Stimulated activated naive B cell treated with anti-CD40 and anti-IgM and Interleukin-4, amounts not matched to agents 10 μg/mL and 1 μg/mL and 100 μg/mL, for 72 hours (primary cell): ENCODE results near the gene SLC39A11.
"Not testable (repeated sequence)": the region's sequence is repeated elsewhere in the genome, so short reads cannot be mapped to it uniquely, and the experiment has no call there.

ENCODE experiments used
- ATAC-seq, 2 donors: fragments of 150-1000 bp; cut with Tn5 transposase; replicated peaks; 2 replicates each; pipeline ENCODE4 v1.10.0; 2021; ENCODE audit warnings: moderate library complexity in 1 of 2
- DNase-seq: peaks from one replicate; pipeline ENCODE4 v3.0.0; 2021
- H3K27ac Mint-ChIP-seq: one replicate; pipeline ENCODE4 v1.8.0; 2022; ENCODE audit warnings: mild to moderate bottlenecking, mixed read lengths
- H3K27me3 Mint-ChIP-seq, 2 donors: one replicate each; pipeline ENCODE4 v1.8.0; 2022; ENCODE audit warnings: mixed read lengths in 2 of 2
- H3K36me3 Mint-ChIP-seq, 2 donors: one replicate each; pipeline ENCODE4 v1.8.0; 2022; ENCODE audit warnings: mixed read lengths in 2 of 2, mild to moderate bottlenecking in 1 of 2
- H3K4me1 Mint-ChIP-seq, 2 donors: one replicate each; pipeline ENCODE4 v1.8.0; 2022; ENCODE audit warnings: mixed read lengths in 2 of 2, mild to moderate bottlenecking in 1 of 2
- H3K4me3 Mint-ChIP-seq, 2 donors: one replicate each; pipeline ENCODE4 v1.8.0; 2022; ENCODE audit warnings: mild to moderate bottlenecking in 2 of 2, mixed read lengths in 2 of 2, moderate library complexity in 1 of 2
- H3K9me3 Mint-ChIP-seq, 2 donors: one replicate each; pipeline ENCODE4 v1.8.0; 2022; ENCODE audit warnings: mixed read lengths in 2 of 2, mild to moderate bottlenecking in 1 of 2

SLC39A11 gene

DNA sequence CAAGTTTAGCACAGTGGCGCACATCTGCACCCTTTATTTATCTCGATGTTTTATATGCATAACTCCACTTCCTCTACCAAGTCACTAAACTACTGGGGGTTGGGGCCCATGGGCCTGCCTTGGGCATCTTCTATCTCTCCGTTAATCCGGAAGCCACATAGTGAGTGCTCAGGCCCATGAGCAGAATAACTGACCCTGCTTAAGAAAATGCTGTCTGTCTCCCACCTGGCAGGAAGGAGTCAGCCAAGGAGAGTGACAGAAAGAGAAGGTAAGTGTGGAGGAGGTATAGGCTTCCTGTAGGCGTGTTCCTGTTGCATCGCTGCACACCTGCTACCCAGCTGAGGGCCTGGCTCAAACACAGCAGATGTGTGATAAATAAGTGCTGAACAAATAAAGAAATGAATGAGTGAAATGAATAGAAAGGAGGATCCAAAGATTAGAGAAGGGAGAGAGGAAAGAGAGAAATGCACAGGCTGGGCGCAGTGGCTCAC, 320.1 kb downstream of the SLC39A11 start:
- Mint-ChIP-seq H3K9me3 (peaks cover 0 to 9% of the 10 kb centered on the region in 2 donors), H3K36me3 (peaks cover 34 to 46% of the 10 kb centered on the region in 2 donors), H3K27ac (no peak overlapping the region), H3K4me3 (no peak overlapping the region), H3K27me3 (no peaks in the 10 kb centered on the region), H3K4me1 (peaks cover 0 to 5% of the 10 kb centered on the region in 2 donors)
- no peak for DNase-seq
- no peak for ATAC-seq

DNA sequence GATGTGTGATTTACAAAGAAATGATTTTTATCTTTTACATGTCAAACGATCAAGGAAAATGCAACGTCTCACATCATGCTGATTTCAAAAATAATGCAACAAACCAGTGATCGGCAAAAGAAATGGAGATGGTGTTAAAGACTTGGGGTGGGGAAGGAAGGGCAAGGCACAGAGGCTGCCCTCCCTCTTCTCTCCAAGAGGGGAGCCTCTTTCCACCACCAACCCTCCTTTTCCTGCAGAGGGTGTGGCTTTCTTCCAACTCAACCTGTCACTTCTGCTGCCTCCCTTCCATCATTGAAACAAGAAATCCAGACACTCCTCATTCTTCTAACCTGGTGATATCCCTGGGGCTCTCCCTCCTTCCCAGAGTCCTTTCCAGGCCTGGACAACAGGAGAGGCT, 320.8 kb downstream of the SLC39A11 start:
- no peak overlapping the region for H3K27ac Mint-ChIP-seq
- peaks cover 0 to 9% of the 10 kb centered on the region in 2 donors for H3K9me3 Mint-ChIP-seq
- no peak for DNase-seq
- no peak overlapping the region for H3K4me3 Mint-ChIP-seq
- H3K36me3 Mint-ChIP-seq = peaks cover 38 to 49% of the 10 kb centered on the region in 2 donors
- H3K4me1 Mint-ChIP-seq = peaks cover 0 to 5% of the 10 kb centered on the region in 2 donors
- no peak for ATAC-seq
- H3K27me3 Mint-ChIP-seq = no peaks in the 10 kb centered on the region

DNA sequence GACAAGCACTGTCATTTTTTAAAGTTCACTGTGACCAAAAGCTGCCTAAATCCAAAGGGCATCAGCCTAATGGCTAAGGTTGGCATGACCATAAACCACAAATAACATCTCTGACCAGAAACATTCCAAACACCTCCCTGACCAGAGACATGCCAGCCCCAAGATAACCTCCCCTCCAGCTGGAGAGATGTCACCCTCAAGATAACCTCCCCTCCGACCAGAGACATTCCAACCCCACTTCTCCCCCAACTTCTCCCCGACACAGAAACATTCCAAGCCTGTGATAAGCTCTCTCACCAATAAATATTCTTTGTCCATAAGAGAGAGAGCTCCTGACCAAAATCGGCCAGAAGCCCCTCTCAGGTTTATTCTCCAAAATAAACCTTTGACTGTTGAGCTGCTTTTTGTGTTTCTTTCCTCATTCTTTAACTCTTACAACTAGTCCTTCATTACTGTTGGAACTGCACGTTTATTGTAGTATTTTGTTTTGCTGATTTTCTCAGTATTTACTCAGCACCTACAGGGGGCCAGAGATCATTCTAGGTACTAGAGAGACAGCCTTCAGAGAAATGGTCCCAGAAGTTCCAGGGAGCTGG, 325.6 kb downstream of the SLC39A11 start:
- no peaks in the 10 kb centered on the region for H3K4me1 Mint-ChIP-seq
- H3K36me3 Mint-ChIP-seq = peaks cover 23 to 33% of the 10 kb centered on the region in 2 donors
- DNase-seq (no peak), ATAC-seq (no peak)
- no peaks in the 10 kb centered on the region for H3K27me3 Mint-ChIP-seq
- H3K9me3 Mint-ChIP-seq = peaks cover 0 to 6% of the 10 kb centered on the region in 2 donors
- H3K27ac Mint-ChIP-seq = no peak overlapping the region
- H3K4me3 Mint-ChIP-seq = no peak overlapping the region

DNA sequence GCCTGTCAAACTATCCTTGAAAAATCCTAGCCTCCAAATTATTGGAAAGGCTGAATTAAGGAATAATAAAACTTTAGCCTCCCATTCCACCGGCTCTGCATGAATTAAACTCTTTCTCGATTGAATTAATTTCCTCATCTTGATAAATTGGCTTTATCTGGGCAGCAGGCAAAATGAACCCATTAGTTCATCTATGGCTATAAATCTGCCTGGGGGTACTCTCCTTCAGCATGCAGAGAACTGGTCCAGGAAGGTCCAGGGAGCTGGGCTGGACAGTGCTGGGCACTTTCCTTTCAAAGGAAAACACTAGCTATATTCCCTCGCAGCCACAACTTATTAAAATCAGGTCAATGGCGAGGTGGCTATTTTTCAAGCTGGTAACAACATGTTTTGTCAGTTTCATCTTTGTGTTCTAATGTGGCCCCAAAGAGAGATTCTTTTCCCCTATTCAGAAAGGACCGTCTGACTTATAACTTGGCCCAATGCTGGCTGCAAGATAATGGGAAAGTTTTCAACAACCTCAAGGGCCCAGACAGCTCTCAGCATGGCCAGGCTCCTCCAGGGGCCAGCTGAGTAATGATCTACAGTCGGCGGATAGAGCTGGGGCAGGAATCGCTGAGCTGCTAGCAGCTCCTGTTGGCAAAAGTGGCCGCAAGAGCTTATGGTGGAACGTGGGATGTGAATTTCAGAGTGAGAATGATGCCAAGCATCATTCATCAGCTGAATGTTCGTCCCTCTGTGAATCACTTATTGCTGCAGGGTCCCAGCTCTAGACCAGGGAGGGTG, 326.9 kb downstream of the SLC39A11 start:
- ATAC-seq (no peak), DNase-seq (no peak)
- no peak overlapping the region for H3K27ac Mint-ChIP-seq
- no peak overlapping the region for H3K4me3 Mint-ChIP-seq
- peaks cover 0 to 4% of the 10 kb centered on the region in 2 donors for H3K9me3 Mint-ChIP-seq
- no peaks in the 10 kb centered on the region for H3K27me3 Mint-ChIP-seq
- H3K36me3 Mint-ChIP-seq = peaks cover 16 to 35% of the 10 kb centered on the region in 2 donors
- no peaks in the 10 kb centered on the region for H3K4me1 Mint-ChIP-seq

DNA sequence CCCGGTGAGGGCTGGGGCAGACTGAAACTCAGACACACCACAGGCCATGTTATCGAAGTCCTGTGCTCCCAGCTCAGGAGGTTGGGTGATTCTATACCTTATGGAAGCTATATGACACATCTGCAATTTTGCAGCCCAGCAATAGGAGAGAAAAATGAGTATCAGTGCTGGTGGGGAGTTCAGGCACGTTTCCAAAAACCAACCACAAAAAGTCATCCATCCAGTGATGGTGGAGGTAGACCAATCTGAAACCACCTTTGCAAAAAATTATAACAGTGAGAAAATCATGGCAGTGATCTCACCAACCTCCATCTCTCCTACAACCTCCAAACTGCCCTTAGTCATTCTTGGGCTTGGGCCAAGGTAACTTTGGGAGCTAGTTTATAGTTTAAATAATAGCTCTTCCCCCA, 327.9 kb downstream of the SLC39A11 start:
- peaks cover 8 to 28% of the 10 kb centered on the region in 2 donors for H3K36me3 Mint-ChIP-seq
- no peak for DNase-seq
- ATAC-seq = no peak
- H3K27ac Mint-ChIP-seq = no peak overlapping the region
- H3K4me1 Mint-ChIP-seq = no peaks in the 10 kb centered on the region
- no peak overlapping the region for H3K4me3 Mint-ChIP-seq
- H3K9me3 Mint-ChIP-seq = peaks cover 0 to 2% of the 10 kb centered on the region in 2 donors
- no peaks in the 10 kb centered on the region for H3K27me3 Mint-ChIP-seq

DNA sequence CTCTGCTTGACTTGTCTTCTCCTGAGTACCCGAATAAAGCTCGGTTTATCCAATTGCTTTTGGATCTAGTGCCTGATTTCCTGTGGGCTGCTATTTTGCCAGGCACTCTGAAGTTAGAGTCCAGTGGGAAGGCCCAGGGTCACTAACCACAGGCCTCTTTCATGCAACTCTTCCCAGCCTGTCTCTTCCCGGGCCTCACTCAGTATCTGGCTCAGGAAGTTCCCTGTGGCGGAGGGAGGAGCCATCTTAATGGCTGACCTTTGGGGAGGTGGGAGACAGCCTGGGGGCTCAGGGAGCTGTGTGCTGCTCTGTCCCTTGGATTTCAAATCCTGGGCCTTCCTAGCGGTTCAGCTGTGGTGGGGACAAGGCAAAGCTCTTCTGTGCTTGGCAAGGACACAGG, 328.5 kb downstream of the SLC39A11 start:
- no peak for ATAC-seq
- no peak for DNase-seq
- H3K27me3 Mint-ChIP-seq = no peaks in the 10 kb centered on the region
- no peaks in the 10 kb centered on the region for H3K4me1 Mint-ChIP-seq
- H3K36me3 Mint-ChIP-seq = peaks cover 7 to 26% of the 10 kb centered on the region in 2 donors
- peaks cover 0 to under 1% of the 10 kb centered on the region in 2 donors for H3K9me3 Mint-ChIP-seq
- no peak overlapping the region for H3K27ac Mint-ChIP-seq
- H3K4me3 Mint-ChIP-seq = no peak overlapping the region

DNA sequence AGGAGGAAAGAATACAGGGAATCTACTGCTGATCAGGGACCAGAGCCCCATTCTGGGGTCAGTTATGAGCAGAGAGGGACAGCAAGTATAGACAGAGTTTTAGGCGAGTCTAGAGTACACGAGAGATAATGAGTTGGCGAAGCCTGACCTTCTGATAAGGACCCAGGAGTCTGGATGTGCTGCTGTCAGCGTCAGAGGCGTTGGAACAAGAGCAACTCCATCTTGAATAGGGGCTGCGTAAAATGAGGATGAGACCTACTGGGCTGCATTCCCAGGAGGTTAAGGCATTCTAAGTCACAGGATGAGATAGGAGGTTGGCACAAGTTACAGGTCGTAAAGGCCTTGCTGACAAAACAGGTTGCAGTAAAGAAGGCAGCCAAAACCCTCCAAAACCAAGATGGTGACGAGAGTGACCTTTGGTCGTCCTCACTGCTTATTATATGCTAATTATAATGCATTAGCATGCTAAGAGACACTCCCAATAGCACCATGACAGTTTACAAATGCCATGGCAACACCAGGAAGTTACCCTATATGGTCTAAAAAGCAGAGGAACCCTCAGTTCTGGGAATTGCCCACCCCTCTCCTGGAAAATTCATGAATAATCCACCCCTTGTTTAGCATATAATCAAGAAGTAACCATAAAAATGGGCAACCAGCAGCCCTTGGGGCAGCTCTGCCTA, 330.5 kb downstream of the SLC39A11 start:
- H3K4me3 Mint-ChIP-seq, H3K4me1 Mint-ChIP-seq, H3K9me3 Mint-ChIP-seq, H3K27ac Mint-ChIP-seq, H3K27me3 Mint-ChIP-seq, ATAC-seq, DNase-seq: not testable (repeated sequence)
- H3K36me3 Mint-ChIP-seq = peaks cover 12 to 28% of the 10 kb centered on the region in 2 donors

DNA sequence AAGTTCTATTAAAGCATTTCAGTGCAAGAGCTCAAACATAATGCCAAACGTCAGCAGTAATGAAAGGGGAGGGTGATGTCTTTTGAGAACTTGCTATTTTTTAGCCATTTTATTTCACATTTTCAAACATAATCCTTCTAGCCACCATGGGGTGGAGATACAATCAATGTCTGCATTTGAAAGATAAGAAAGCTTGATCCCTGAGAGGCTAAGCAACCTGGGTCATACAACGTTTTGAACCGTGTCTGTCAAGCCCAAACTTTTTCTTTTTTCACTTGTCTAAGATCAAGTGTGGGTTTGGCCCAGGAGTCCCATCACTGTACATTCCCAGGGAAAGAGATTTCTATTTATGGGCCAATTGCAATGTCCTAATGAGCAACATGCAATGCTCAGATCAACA, 331.1 kb downstream of the SLC39A11 start:
- DNase-seq (no peak), ATAC-seq (no peak)
- no peak overlapping the region for H3K27ac Mint-ChIP-seq
- peaks cover 1 to 2% of the 10 kb centered on the region in 2 donors for H3K9me3 Mint-ChIP-seq
- H3K36me3 Mint-ChIP-seq = peaks cover 12 to 27% of the 10 kb centered on the region in 2 donors
- H3K4me1 Mint-ChIP-seq = no peaks in the 10 kb centered on the region
- no peak overlapping the region for H3K4me3 Mint-ChIP-seq
- H3K27me3 Mint-ChIP-seq = no peaks in the 10 kb centered on the region

DNA sequence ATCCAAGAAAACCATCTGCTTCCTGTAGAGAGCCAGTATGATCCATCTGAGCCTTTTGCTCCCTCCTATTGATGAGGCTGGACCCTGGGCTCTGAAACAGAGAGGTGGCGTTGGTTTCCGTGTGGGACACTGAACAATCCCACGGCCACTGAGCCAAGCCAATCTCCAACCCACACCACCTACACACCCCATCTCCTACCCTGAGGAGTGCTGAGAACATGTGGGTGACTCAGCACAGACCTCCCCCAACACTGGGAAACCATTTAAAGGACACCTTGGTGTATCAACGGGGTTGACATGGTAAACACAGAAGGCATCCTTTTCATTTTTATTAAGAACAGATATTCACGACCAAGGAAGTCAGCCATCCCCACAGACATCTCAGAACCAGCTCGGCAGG, 332.1 kb downstream of the SLC39A11 start:
- Mint-ChIP-seq H3K4me3 (no peak overlapping the region), H3K4me1 (no peaks in the 10 kb centered on the region), H3K9me3 (peaks cover 4 to 6% of the 10 kb centered on the region in 2 donors), H3K36me3 (peaks cover 18 to 36% of the 10 kb centered on the region in 2 donors), H3K27ac (no peak overlapping the region), H3K27me3 (no peaks in the 10 kb centered on the region)
- no peak for DNase-seq
- no peak for ATAC-seq

DNA sequence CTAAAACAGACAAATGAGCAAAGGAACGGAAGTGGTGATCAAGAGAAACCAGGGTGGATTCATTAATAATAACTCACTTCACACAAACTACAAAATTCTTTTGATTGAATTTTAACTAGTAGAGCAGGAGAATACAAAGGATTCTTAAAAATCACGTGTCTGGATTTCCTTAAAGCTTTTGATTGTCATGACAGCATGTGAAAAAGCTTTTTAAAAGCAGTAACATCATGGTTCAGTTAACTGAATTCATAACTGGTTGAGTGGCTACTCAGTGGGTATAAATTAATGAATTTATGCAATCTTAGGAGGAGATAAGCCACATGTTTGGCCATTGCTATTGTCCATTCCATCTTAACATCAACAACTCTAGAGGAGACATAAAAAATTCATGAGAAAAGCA, 333.2 kb downstream of the SLC39A11 start:
- no peak overlapping the region for H3K4me3 Mint-ChIP-seq
- H3K9me3 Mint-ChIP-seq = peaks cover 4 to 6% of the 10 kb centered on the region in 2 donors
- H3K4me1 Mint-ChIP-seq = no peaks in the 10 kb centered on the region
- H3K27me3 Mint-ChIP-seq = no peaks in the 10 kb centered on the region
- no peak for DNase-seq
- peaks cover 18 to 47% of the 10 kb centered on the region in 2 donors for H3K36me3 Mint-ChIP-seq
- H3K27ac Mint-ChIP-seq = no peak overlapping the region
- no peak for ATAC-seq

DNA sequence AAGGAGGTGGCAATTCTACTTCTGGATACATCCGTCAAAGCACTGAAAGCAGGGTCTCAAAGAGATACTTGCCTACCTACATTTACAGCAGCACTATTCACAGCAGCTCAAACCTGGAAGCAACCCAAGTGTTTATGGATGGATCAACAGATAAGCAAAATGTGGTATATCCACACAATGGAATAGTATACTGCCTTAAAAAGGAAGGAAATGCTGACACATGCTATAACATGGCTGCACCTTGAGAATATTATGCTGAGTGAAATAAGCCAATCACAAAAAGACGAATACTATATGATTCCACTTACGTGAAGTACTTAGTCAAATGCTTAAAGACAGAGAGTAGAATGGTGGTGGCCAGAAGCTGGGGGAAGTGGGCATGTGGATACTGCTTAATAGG, 336.2 kb downstream of the SLC39A11 start:
- DNase-seq (no peak), ATAC-seq (no peak)
- Mint-ChIP-seq H3K27ac (no peak overlapping the region), H3K27me3 (no peaks in the 10 kb centered on the region), H3K9me3 (peaks cover 4 to 6% of the 10 kb centered on the region in 2 donors), H3K4me1 (no peaks in the 10 kb centered on the region), H3K36me3 (peaks cover 18 to 40% of the 10 kb centered on the region in 2 donors), H3K4me3 (no peak overlapping the region)

DNA sequence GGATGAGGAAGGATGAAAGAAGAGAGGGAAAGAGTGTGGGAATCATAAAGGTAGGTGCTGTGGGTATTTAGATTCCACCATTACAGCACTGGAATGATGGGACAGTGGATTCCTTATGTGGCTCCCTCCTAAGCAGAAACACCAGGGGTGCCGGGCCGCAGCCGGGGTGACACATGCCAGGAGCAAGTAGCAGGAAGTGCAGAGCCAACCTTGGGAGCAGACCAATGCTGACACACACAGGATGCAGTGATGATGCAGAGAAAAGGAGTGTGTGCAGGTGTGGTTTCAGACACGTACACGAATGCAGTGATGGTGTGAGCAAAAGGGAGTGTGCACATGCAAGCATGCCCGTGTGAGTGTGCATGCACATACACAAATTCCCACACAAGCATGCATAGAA, 338.0 kb downstream of the SLC39A11 start:
- ATAC-seq (no peak), DNase-seq (no peak)
- H3K27ac Mint-ChIP-seq = no peak overlapping the region
- H3K4me3 Mint-ChIP-seq = no peak overlapping the region
- H3K9me3 Mint-ChIP-seq = peaks cover 4 to 6% of the 10 kb centered on the region in 2 donors
- no peaks in the 10 kb centered on the region for H3K27me3 Mint-ChIP-seq
- peaks cover 18 to 31% of the 10 kb centered on the region in 2 donors for H3K36me3 Mint-ChIP-seq
- no peaks in the 10 kb centered on the region for H3K4me1 Mint-ChIP-seq

DNA sequence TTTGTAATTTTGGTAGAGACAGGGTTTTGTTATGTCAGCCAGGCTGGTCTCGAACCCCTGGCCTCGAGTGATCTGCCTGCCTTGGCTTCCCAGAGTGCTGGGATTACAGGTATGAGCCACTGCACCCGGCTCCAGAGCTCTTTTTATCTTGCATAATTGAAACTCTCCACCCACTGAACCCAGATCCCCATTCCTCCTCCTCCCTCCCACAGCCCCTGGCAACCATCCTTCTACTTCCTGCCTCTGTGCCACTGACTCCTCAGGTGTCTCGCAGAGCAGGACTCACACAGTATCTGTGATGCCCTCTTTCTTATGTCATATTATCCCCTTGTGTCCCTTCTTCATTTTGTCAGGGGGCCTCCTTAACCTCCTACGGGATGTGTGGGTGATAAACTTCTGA, 340.7 kb downstream of the SLC39A11 start:
- Mint-ChIP-seq H3K27me3 (no peaks in the 10 kb centered on the region), H3K4me3 (no peak overlapping the region), H3K4me1 (no peaks in the 10 kb centered on the region), H3K9me3 (peaks cover 4% of the 10 kb centered on the region in 2 donors), H3K27ac (no peak overlapping the region), H3K36me3 (peaks cover 13 to 26% of the 10 kb centered on the region in 2 donors)
- ATAC-seq (no peak), DNase-seq (no peak)

DNA sequence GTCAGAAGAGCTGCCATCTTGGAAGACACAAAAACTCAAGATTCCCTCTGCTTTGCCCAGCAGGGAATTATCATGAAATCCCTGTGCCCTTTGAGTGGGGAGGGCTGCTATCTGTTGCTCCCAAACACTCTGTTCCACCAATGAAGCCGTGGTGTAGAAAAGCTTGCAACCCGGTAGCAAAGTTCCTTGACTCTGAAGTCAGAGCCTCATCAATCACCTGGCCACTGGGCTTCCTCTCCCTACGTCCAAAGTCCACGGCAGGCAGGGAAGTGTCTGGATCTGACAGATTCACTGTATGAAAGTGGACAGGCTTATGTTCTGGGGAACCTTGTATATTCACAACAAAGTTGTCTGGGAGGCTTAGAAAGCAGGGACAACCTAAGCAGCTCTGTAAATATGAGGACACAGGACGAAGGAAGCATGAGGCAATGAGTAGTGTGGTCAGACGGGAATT, 343.3 kb downstream of the SLC39A11 start:
- Mint-ChIP-seq H3K27me3 (no peaks in the 10 kb centered on the region), H3K36me3 (peaks cover 6 to 8% of the 10 kb centered on the region in 2 donors), H3K4me3 (no peak overlapping the region), H3K9me3 (no peaks in the 10 kb centered on the region), H3K4me1 (no peaks in the 10 kb centered on the region), H3K27ac (no peak overlapping the region)
- ATAC-seq = no peak
- no peak for DNase-seq
